GM12892 (cell line): ENCODE results near the gene TBC1D12.
"Not testable (repeated sequence)": the region's sequence is repeated elsewhere in the genome, so short reads cannot be mapped to it uniquely, and the experiment has no call there.

Experiments used
- POLR2A ChIP-seq: IDR thresholded peaks from 2 replicates; pipeline ENCODE4 v1.6.1; 2011; ENCODE audit warnings: low read depth, low read length, control low read depth
- TAF1 ChIP-seq: IDR thresholded peaks from 2 replicates; pipeline ENCODE4 v1.6.1; 2011; ENCODE audit warnings: low read depth, mild to moderate bottlenecking, control low read depth, low read length, borderline replicate concordance

- not testable (repeated sequence) for TF ChIP-seq POLR2A, TAF1
Observed at GRCh38 chr10:94542282-94542681, 139.9 kb downstream of the TBC1D12 start.
